ENCODE data around the gene GPATCH3.

GRCh38 chr1:26912147-26912490 is 11.9 kb upstream of the GPATCH3 start:
- no peak for TF ChIP-seq EZH2 (IDR thresholded peaks at IDR 0.05; ENCODE audit: insufficient read depth, poor library complexity, severe bottlenecking)
- no peak for TF ChIP-seq EZH2phosphoT487 (IDR thresholded peaks at IDR 0.05; ENCODE audit: insufficient read depth, low read depth)

All from GM23248 (cell line).